Chondrocyte (in vitro differentiated cells): ENCODE results near the gene SYNPR. TPM values are rescaled to one million over a fixed set of nuclear protein-coding genes. Genes with fewer than 3 reads are reported as not detected.

Source experiments
- DNase-seq: peaks from one replicate; pipeline ENCODE4 v3.0.0; 2021; ENCODE audit warnings: mixed read lengths, low spot score
- H3K27ac Mint-ChIP-seq: one replicate; pipeline ENCODE4 v1.8.0; 2021; ENCODE audit warnings: mild to moderate bottlenecking, moderate library complexity, mixed read lengths; ENCODE audit not compliant: unreplicated experiment
- H3K27me3 Mint-ChIP-seq: 2 replicates; pipeline ENCODE4 v1.8.0; 2021; ENCODE audit warnings: low read depth, mixed read lengths
- H3K36me3 Mint-ChIP-seq: 2 replicates; pipeline ENCODE4 v1.8.0; 2021; ENCODE audit warnings: low read depth, mixed read lengths
- H3K4me1 Mint-ChIP-seq: 2 replicates; pipeline ENCODE4 v1.8.0; 2021; ENCODE audit warnings: low read depth, mild to moderate bottlenecking, mixed read lengths
- H3K4me3 Mint-ChIP-seq: one replicate; pipeline ENCODE4 v1.8.0; 2021; ENCODE audit warnings: mild to moderate bottlenecking, moderate library complexity, mixed read lengths; ENCODE audit not compliant: unreplicated experiment
- H3K9me3 Mint-ChIP-seq: 2 replicates; pipeline ENCODE4 v1.8.0; 2021; ENCODE audit warnings: low read depth, mixed read lengths
- CTCF ChIP-seq: fragments of 200-600 bp; sonication (generic); IDR thresholded peaks from 2 replicates; pipeline ENCODE4 v1.5.0; 2021; ENCODE audit warnings: antibody characterized with exemption, mild to moderate bottlenecking, moderate library complexity
- total RNA-seq: library from RNA; stranded (reverse); gene quantifications from 3 replicates; pipeline ENCODE4 v1.2.1, GENCODE V29; 2021

The SYNPR gene
- total RNA-seq, 1 donor from 2014 or later = not detected

GRCh38 chr3:63324621-63325020 is 46.5 kb downstream of the SYNPR start:
- H3K27ac Mint-ChIP-seq = no peak overlapping the region
- H3K4me1 Mint-ChIP-seq = no peaks in the 10 kb centered on the region
- no peak overlapping the region for H3K4me3 Mint-ChIP-seq
- no peaks in the 10 kb centered on the region for H3K9me3 Mint-ChIP-seq
- no peak for TF ChIP-seq CTCF
- H3K36me3 Mint-ChIP-seq = no peaks in the 10 kb centered on the region
- peaks cover 16% of the 10 kb centered on the region for H3K27me3 Mint-ChIP-seq
- no peak for DNase-seq

GRCh38 chr3:63325386-63325785 is 47.3 kb downstream of the SYNPR start:
- no peak for DNase-seq
- TF ChIP-seq CTCF = no peak
- Mint-ChIP-seq H3K36me3 (no peaks in the 10 kb centered on the region), H3K4me3 (no peak overlapping the region), H3K4me1 (no peaks in the 10 kb centered on the region), H3K27ac (no peak overlapping the region), H3K27me3 (peaks cover 20% of the 10 kb centered on the region), H3K9me3 (no peaks in the 10 kb centered on the region)

- H3K4me3 Mint-ChIP-seq = no peak overlapping the region
- no peaks in the 10 kb centered on the region for H3K9me3 Mint-ChIP-seq
- DNase-seq = no peak
- peaks cover 38% of the 10 kb centered on the region for H3K27me3 Mint-ChIP-seq
- no peak overlapping the region for H3K27ac Mint-ChIP-seq
- TF ChIP-seq CTCF = no peak
- no peaks in the 10 kb centered on the region for H3K36me3 Mint-ChIP-seq
- H3K4me1 Mint-ChIP-seq = no peaks in the 10 kb centered on the region
Observed at GRCh38 chr3:63328365-63328764, 50.3 kb downstream of the SYNPR start.

- no peaks in the 10 kb centered on the region for H3K36me3 Mint-ChIP-seq
- H3K27me3 Mint-ChIP-seq = peaks cover 34% of the 10 kb centered on the region
- no peak for DNase-seq
- H3K9me3 Mint-ChIP-seq = no peaks in the 10 kb centered on the region
- no peak for TF ChIP-seq CTCF
- no peaks in the 10 kb centered on the region for H3K4me1 Mint-ChIP-seq
- no peak overlapping the region for H3K4me3 Mint-ChIP-seq
- H3K27ac Mint-ChIP-seq = no peak overlapping the region
Observed at GRCh38 chr3:63331520-63331919, 53.4 kb downstream of the SYNPR start.

GRCh38 chr3:63333815-63334214 is 55.7 kb downstream of the SYNPR start:
- peaks cover 29% of the 10 kb centered on the region for H3K27me3 Mint-ChIP-seq
- peak; percentile 69 for TF ChIP-seq CTCF
- no peak for DNase-seq
- H3K36me3 Mint-ChIP-seq = no peaks in the 10 kb centered on the region
- no peak overlapping the region for H3K27ac Mint-ChIP-seq
- no peaks in the 10 kb centered on the region for H3K4me1 Mint-ChIP-seq
- no peak overlapping the region for H3K4me3 Mint-ChIP-seq
- H3K9me3 Mint-ChIP-seq = no peaks in the 10 kb centered on the region
